NOMO-1 treated with DMSO at 0.1 percent for 48 hours (cell line): ENCODE results near the gene ACYP1.
"Not testable (repeated sequence)": the region's sequence is repeated elsewhere in the genome, so short reads cannot be mapped to it uniquely, and the experiment has no call there.

ENCODE experiments used
- DNase-seq: peaks from one replicate; lab custom pipeline; 2025; ENCODE audit not compliant: unreplicated experiment; lab: John Stamatoyannopoulos, UW

The ACYP1 gene

GRCh38 chr14:75068294-75069120 is 4.7 kb upstream of the ACYP1 start:
- DNase-seq: no peak

GRCh38 chr14:75067765-75068164 is 3.9 kb upstream of the ACYP1 start:
- DNase-seq: not testable (repeated sequence)

GRCh38 chr14:75067212-75067611 is 3.4 kb upstream of the ACYP1 start:
- no peak for DNase-seq

GRCh38 chr14:75066691-75067090 is 2.9 kb upstream of the ACYP1 start:
- DNase-seq: no peak

- no peak for DNase-seq
These were observed 362 bp upstream of the ACYP1 start for GRCh38 chr14:75064205-75064567.

- no peak for DNase-seq
These were observed 811 bp downstream of the ACYP1 start for GRCh38 chr14:75063013-75063412.

- no peak for DNase-seq
These were observed 3.4 kb downstream of the ACYP1 start for GRCh38 chr14:75060420-75060819.

- no peak for DNase-seq
These were observed 4.2 kb downstream of the ACYP1 start for GRCh38 chr14:75059642-75060041.

- DNase-seq: no peak
These were observed 9.4 kb downstream of the ACYP1 start for GRCh38 chr14:75054421-75054820.

GRCh38 chr14:75053396-75054291 is 10.2 kb downstream of the ACYP1 start:
- DNase-seq: no peak

- no peak for DNase-seq
These were observed 12.3 kb downstream of the ACYP1 start for GRCh38 chr14:75051556-75051899.

GRCh38 chr14:75050852-75051555 is 12.8 kb downstream of the ACYP1 start, which contains the start of gene MLH3:
Gene MLH3, minus strand, starts transcription at chr14:75051467. Its CDS starts 1,812 bp downstream, at chr14:75049655.
- DNase-seq: peak; percentile 51

- DNase-seq: peak; percentile 47
These were observed 14.1 kb downstream of the ACYP1 start for GRCh38 chr14:75049731-75050201.

- DNase-seq: no peak
These were observed 14.7 kb downstream of the ACYP1 start for GRCh38 chr14:75049136-75049535.

GRCh38 chr14:75048101-75048500 is 15.7 kb downstream of the ACYP1 start:
- no peak for DNase-seq

- no peak for DNase-seq
These were observed 16.3 kb downstream of the ACYP1 start for GRCh38 chr14:75047506-75047905.

GRCh38 chr14:75046899-75047298 is 16.9 kb downstream of the ACYP1 start:
- no peak for DNase-seq

- no peak for DNase-seq
These were observed 17.5 kb downstream of the ACYP1 start for GRCh38 chr14:75046275-75046674.

GRCh38 chr14:75044752-75045151 is 19.1 kb downstream of the ACYP1 start:
- no peak for DNase-seq

GRCh38 chr14:75044322-75044721 is 19.5 kb downstream of the ACYP1 start:
- DNase-seq: no peak

GRCh38 chr14:75042035-75042434 is 21.8 kb downstream of the ACYP1 start:
- DNase-seq: no peak
